GM18508 (cell line): ENCODE measurements around the gene PVRIG.
"Not testable (repeated sequence)": the region's sequence is repeated elsewhere in the genome, so short reads cannot be mapped to it uniquely, and the experiment has no call there.

Experiments
- ATAC-seq: cut with Tn5 transposase; IDR thresholded peaks from one replicate; pipeline ENCODE4 v1.9.1; 2021; ENCODE audit warnings: moderate number of reproducible peaks; ENCODE audit not compliant: insufficient read depth, unreplicated experiment

PVRIG gene

DNA sequence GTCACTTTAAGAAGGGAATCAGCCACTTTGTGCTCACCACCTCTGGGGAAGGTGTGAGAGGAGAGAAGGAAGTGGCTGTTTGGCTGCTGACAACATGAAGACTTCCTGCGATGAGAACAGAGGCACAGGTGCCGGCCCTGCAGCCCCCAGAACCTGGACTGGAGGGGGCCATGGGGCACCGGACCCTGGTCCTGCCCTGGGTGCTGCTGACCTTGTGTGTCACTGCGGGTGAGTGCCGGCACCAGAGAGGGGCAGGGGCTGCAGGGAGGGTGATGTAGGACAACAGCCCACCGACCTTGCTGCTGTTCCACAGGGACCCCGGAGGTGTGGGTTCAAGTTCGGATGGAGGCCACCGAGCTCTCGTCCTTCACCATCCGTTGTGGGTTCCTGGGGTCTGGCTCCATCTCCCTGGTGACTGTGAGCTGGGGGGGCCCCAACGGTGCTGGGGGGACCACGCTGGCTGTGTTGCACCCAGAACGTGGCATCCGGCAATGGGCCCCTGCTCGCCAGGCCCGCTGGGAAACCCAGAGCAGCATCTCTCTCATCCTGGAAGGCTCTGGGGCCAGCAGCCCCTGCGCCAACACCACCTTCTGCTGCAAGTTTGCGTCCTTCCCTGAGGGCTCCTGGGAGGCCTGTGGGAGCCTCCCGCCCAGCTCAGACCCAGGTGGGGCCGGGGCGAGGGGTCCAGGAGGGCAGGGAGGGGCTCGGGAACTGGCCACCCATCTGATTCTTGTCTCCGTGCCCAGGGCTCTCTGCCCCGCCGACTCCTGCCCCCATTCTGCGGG, at the start of gene PVRIG:
Gene PVRIG (plus strand): TSS at position 149 of the 785 bp plus-strand sequence. CDS start 22 bp downstream, at position 171.
- ATAC-seq = not testable (repeated sequence)

DNA sequence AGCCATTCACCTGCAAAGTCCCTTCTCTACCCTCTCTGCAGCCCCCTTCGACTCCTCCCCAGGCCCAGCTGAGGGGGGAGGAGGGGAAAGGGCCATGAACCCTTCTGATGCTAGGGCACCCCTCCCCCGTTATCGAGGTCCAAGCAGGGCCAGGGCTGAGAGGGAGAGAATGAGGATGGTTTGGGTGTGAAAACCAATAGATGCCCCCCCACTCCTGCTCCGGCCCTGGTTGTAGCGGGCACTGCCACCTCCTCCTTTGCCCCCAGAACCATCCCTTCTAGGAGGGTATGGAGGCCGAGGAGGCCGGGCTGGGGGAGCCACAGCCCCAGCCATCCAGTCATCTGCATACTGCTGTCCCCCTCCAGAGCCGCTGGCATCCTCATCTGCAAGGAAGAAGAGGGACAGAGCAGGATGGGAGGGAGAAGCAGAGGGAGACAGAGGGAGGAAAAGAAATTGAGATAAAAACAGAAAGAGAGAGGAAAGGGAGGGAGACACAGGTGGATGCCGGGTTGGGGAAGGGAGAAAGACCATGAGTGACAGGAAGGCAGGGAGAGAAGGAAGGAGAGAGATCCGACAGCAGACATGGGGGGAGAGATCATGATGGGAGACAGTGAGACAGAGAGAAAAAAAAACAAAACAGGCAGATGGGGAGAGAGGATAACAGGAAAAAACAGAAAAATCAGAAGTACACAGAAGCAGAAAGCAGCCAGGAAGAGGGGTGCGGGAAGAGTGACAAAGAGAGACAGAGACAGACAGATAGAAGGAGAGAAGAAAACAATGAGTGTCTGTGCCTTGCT, 49.5 kb upstream of the PVRIG start:
- no peak for ATAC-seq

DNA sequence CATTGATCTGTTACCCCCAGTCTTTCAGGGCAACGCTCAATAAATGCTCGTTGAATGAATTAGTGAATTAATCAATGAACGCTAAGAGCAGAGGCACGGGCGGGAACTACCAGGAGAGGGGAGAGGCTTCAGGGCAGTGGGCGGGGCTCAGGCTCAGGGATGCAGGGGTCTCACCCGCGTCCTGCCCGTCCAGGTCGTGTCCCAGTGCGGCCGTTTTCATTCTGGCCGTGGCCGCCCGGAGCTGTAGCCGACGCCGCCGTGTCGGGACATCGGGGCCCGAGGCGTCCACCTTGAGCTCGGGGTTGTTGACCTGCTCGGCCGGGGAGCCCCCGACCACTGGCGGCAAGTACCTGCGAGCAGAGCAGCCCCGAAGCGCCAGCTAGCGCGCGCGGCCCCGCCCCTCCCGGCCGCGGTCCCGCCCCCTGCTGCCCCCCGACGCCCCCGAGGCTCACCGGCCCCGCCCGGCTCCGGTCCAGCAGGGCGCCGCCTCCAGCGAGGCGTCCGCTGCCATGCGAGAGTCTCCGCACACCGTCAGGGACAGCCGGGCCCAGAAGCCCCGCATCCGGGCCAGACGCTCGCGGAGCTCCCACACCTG, 48.6 kb upstream of the PVRIG start:
- no peak for ATAC-seq

- no peak for ATAC-seq
Measured at GRCh38 chr7:100171840-100172239, 47.9 kb upstream of the PVRIG start.

GRCh38 chr7:100173806-100174495, 45.8 kb upstream of the PVRIG start:
- ATAC-seq = no peak

GRCh38 chr7:100174582-100174981, 45.2 kb upstream of the PVRIG start:
- no peak for ATAC-seq

- ATAC-seq = no peak
Measured at GRCh38 chr7:100175296-100175935, 44.3 kb upstream of the PVRIG start.

- no peak for ATAC-seq
Measured at GRCh38 chr7:100176096-100177044, 43.4 kb upstream of the PVRIG start.

- peak; percentile 56 for ATAC-seq
Measured at GRCh38 chr7:100177045-100178001, 42.4 kb upstream of the PVRIG start, which contains the start of the genes GPC2 and STAG3. TSS of gene GPC2 (minus strand) at chr7:100177381. CDS start at chr7:100177199, 182 bp downstream. TSS of gene STAG3 (plus strand) at chr7:100177918. CDS start at chr7:100180557, 2,639 bp downstream.

DNA sequence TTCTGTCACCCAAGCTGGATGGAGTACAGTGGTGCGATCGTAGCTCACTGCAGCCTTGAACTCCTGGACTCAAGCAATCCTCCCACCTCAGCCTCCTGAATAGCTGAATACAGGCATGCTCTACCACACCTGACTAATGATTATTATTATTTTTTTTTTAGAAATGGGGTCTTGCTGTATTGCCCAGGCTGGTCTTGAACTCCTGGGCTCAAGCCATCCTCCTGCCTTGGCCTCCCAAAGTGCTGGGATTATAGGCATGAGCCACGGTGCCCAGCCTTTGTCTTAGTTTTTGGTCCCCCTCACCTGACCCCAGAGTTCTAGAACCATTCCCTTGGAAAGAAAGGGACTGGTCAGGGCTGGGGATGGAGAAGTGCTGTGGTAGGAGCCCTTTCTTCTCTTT, 39.7 kb upstream of the PVRIG start:
- not testable (repeated sequence) for ATAC-seq

- not testable (repeated sequence) for ATAC-seq
Measured at GRCh38 chr7:100182616-100183015, 37.1 kb upstream of the PVRIG start.

DNA sequence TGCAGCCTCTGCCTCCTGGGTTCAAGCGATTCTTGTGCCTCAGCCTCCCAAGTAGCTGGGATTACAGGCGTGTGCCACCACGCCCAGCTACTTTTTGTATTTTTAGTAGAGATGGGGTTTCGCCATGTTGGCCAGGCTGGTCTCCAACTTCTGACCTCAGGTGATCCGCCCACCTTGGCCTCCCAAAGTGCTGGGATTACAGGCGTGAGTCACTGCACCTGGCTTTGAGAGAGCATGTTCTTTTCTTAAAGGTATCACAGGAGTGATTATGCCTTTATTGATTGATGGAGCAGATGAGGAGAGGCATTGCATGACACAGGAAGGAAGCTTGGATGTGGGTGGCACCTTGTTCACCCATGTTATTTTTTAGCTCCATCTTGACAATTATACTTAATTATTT, 36.7 kb upstream of the PVRIG start:
- not testable (repeated sequence) for ATAC-seq

GRCh38 chr7:100185726-100186125, 34.0 kb upstream of the PVRIG start:
- no peak for ATAC-seq

DNA sequence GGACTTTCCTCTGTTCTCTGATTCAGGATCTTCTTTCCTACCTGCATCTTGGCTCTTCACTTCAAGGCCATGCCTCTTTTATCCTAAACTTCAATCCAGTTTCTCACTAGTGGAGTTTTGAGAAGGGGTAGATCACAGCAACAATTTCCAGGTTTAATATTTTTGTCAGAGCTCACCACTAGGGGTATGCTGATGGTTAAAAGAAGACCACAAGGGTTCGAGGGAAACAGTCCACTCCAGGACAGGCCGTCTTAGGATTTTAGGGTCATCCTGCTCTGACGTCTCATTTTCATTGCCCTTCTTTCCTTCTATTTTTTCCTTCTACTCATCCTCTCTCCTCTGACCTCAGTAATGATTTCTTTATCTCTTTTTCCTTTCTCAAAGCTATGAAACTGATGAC, 30.7 kb upstream of the PVRIG start:
- ATAC-seq = no peak

DNA sequence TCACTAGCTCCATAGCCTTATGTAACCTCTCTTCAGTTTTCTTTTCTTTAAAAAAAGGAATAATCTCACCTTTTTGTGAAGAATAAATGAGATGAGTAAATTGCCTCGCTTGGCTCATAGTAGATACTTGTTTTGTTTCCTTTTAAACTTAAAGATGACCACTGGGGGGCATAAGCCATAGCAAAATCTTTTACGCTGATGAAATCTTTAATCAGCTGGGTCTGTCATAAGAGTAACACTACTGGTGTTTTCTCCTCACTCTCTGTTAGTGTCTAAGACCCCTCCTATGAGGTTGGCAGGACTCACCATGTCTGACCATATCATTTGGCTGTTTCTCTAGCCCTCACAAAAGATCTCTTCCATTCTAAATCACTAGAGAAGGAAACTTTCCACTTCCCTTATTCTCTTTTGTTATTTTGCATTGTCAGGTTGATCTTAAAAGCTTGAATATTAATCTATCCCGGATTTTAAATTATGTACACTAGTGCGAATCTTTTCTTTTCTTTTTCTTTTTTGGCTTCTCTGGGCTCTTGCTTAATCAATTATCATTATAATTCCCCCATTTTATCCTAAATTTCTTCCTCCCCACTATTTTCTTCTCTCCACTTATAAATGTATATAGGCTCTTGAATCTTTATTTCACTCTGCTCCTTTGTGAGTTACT, 29.6 kb upstream of the PVRIG start:
- no peak for ATAC-seq

- ATAC-seq = no peak
Measured at GRCh38 chr7:100191775-100192174, 28.0 kb upstream of the PVRIG start.

- not testable (repeated sequence) for ATAC-seq
Measured at GRCh38 chr7:100192281-100192862, 27.4 kb upstream of the PVRIG start.
